ENCODE results near the gene SESTD1. TPM values are rescaled to one million over a fixed set of nuclear protein-coding genes. Genes with fewer than 3 reads are reported as not detected.
A peak's percentile ranks its signal among the peaks of the same experiment; 100 is the strongest.

The SESTD1 gene
- total RNA-seq, 2 experiments from 2014 or later, result 8.7 to 10.2 TPM

GRCh38 chr2:179250848-179251504 is 13.7 kb downstream of the SESTD1 start:
- H3K27ac ChIP-seq (ENCODE audit: low read depth in 1 of 2, low read length in 2 of 2), result no peak overlapping the region
- ATAC-seq (ENCODE audit: poor library complexity), result no peak
- DNase-seq, result no peak
- no peaks in the 10 kb centered on the region for H3K36me3 Mint-ChIP-seq (ENCODE audit: low read depth)
- no peaks in the 10 kb centered on the region for H3K4me1 ChIP-seq (ENCODE audit: insufficient read depth, low read length)
- intact Hi-C loops (cut with DNase I, micrococcal nuclease), result no loop called here
- H3K27me3 ChIP-seq (ENCODE audit: control insufficient read depth in 1 of 2, insufficient read depth in 2 of 2, low read length in 2 of 2), result no peaks in the 10 kb centered on the region
- ChIA-PET CTCF (no interaction called here), POLR2A (no interaction called here)
- no peaks in the 10 kb centered on the region for H3K27me3 Mint-ChIP-seq
- no peak overlapping the region for H3K4me3 ChIP-seq (ENCODE audit: low read length)
- no peak overlapping the region for H3K4me3 Mint-ChIP-seq
- H3K9me3 ChIP-seq (ENCODE audit: control insufficient read depth in 1 of 2, insufficient read depth in 1 of 2, low read length in 2 of 2), result no peaks in the 10 kb centered on the region
- H3K4me1 Mint-ChIP-seq (ENCODE audit: low read depth), result peaks cover 52% of the 10 kb centered on the region
- TF ChIP-seq CTCF (IDR thresholded peaks at IDR 0.05), result no peak
- H3K9me3 Mint-ChIP-seq, result peaks cover 2% of the 10 kb centered on the region
- H3K36me3 ChIP-seq (ENCODE audit: insufficient read depth, low read length), result no peaks in the 10 kb centered on the region
- H3K27ac Mint-ChIP-seq, result no peak overlapping the region

- Histone ChIP-seq H3K4me3 (ENCODE audit: low read length) (no peak overlapping the region), H3K9me3 (ENCODE audit: control insufficient read depth in 1 of 2, insufficient read depth in 1 of 2, low read length in 2 of 2) (peaks cover 0 to 5% of the 10 kb centered on the region in 2 experiments), H3K27me3 (ENCODE audit: control insufficient read depth in 1 of 2, insufficient read depth in 2 of 2, low read length in 2 of 2) (no peaks in the 10 kb centered on the region), H3K36me3 (ENCODE audit: insufficient read depth, low read length) (no peaks in the 10 kb centered on the region), H3K27ac (ENCODE audit: low read depth in 1 of 2, low read length in 2 of 2) (no peak overlapping the region), H3K4me1 (ENCODE audit: insufficient read depth, low read length) (no peaks in the 10 kb centered on the region)
- TF ChIP-seq CTCF (IDR thresholded peaks at IDR 0.05), result no peak
- intact Hi-C loops (cut with DNase I, micrococcal nuclease), result no loop called here
- peak overlapping the region; percentile 4 for H3K27ac Mint-ChIP-seq
- ChIA-PET POLR2A (no interaction called here), CTCF (interaction anchor here (1.2 kb wide), 1 partner anchor 11 kb away, joined by 3 read pairs; no protein-coding TSS in a partner anchor)
- DNase-seq (peak in 2 of 14 experiments; percentile 16 to 31), ATAC-seq (ENCODE audit: poor library complexity) (peak; percentile 52)
- H3K4me1 Mint-ChIP-seq (ENCODE audit: low read depth), result peaks cover 52% of the 10 kb centered on the region
- H3K36me3 Mint-ChIP-seq (ENCODE audit: low read depth), result no peaks in the 10 kb centered on the region
- H3K4me3 Mint-ChIP-seq, result no peak overlapping the region
- H3K27me3 Mint-ChIP-seq, result no peaks in the 10 kb centered on the region
- H3K9me3 Mint-ChIP-seq, result peaks cover 2% of the 10 kb centered on the region
Measured at GRCh38 chr2:179250095-179250494, 14.5 kb downstream of the SESTD1 start.

GRCh38 chr2:179248024-179248348 is 16.6 kb downstream of the SESTD1 start:
- ChIA-PET CTCF (no interaction called here), POLR2A (no interaction called here)
- Mint-ChIP-seq H3K4me1 (ENCODE audit: low read depth) (peaks cover 43% of the 10 kb centered on the region), H3K9me3 (peaks cover 5% of the 10 kb centered on the region), H3K27ac (no peak overlapping the region), H3K36me3 (ENCODE audit: low read depth) (no peaks in the 10 kb centered on the region), H3K27me3 (no peaks in the 10 kb centered on the region), H3K4me3 (no peak overlapping the region)
- DNase-seq, result no peak
- Histone ChIP-seq H3K9me3 (ENCODE audit: control insufficient read depth in 1 of 2, insufficient read depth in 1 of 2, low read length in 2 of 2) (peaks cover 0 to 7% of the 10 kb centered on the region in 2 experiments), H3K27me3 (ENCODE audit: control insufficient read depth in 1 of 2, insufficient read depth in 2 of 2, low read length in 2 of 2) (no peaks in the 10 kb centered on the region), H3K27ac (ENCODE audit: low read depth in 1 of 2, low read length in 2 of 2) (no peak overlapping the region), H3K4me3 (ENCODE audit: low read length) (peak overlapping the region; percentile 21), H3K36me3 (ENCODE audit: insufficient read depth, low read length) (no peaks in the 10 kb centered on the region), H3K4me1 (ENCODE audit: insufficient read depth, low read length) (no peaks in the 10 kb centered on the region)
- ATAC-seq (ENCODE audit: poor library complexity), result no peak
- TF ChIP-seq CTCF (IDR thresholded peaks at IDR 0.05), result no peak
- intact Hi-C loops (cut with DNase I, micrococcal nuclease), result no loop called here

Data from CD4-positive, alpha-beta T cell (primary cell).